Mammary epithelial cell (primary cell): ENCODE measurements around the gene MCU.

Experiments
- CTCF ChIP-seq, 2 donors: IDR thresholded peaks in 1 of 2; conservative IDR thresholded peaks in 1 of 2; 2 replicates each; pipeline ENCODE4 v1.5.1; 2011 to 2012; ENCODE audit warnings: inconsistent platforms in 2 of 2, low read length in 2 of 2, mild to moderate bottlenecking in 2 of 2, control low read depth in 1 of 2, low read depth in 1 of 2; ENCODE audit not compliant: insufficient read depth in 1 of 2; ENCODE audit errors: extremely low read depth in 1 of 2
- EZH2 ChIP-seq: IDR thresholded peaks from 2 replicates; pipeline ENCODE4 v1.6.1; 2012; ENCODE audit warnings: low read length, inconsistent platforms, borderline replicate concordance

- no peak for TF ChIP-seq CTCF (conservative IDR thresholded peaks at IDR 0.05 in 1 of 2, IDR thresholded peaks at IDR 0.05 in 1 of 2; ENCODE audit: extremely low read depth in 1 of 2, insufficient read depth in 1 of 2, low read depth in 1 of 2, low read length in 2 of 2)
- no peak for TF ChIP-seq EZH2
Measured at GRCh38 chr10:72821606-72822005, 129.7 kb downstream of the MCU start.
